NCI-H2171 (cell line): ENCODE data around the gene DCAF4.

Source experiments
- DNase-seq: peaks from one replicate; lab custom pipeline; 2025; lab: John Stamatoyannopoulos, UW

DCAF4 gene

GRCh38 chr14:72894623-72895378 is 31.5 kb upstream of the DCAF4 start:
- no peak for DNase-seq

- no peak for DNase-seq
These were observed 27.8 kb upstream of the DCAF4 start for GRCh38 chr14:72898448-72898847.

GRCh38 chr14:72901361-72901760 is 24.9 kb upstream of the DCAF4 start:
- no peak for DNase-seq

GRCh38 chr14:72902801-72903530 is 23.3 kb upstream of the DCAF4 start:
- no peak for DNase-seq

GRCh38 chr14:72903716-72904115 is 22.5 kb upstream of the DCAF4 start:
- no peak for DNase-seq

GRCh38 chr14:72904218-72904617 is 22.0 kb upstream of the DCAF4 start:
- DNase-seq = no peak

GRCh38 chr14:72904840-72905561 is 21.3 kb upstream of the DCAF4 start:
- DNase-seq = peak; percentile 35

GRCh38 chr14:72906316-72906715 is 19.9 kb upstream of the DCAF4 start:
- DNase-seq = no peak

GRCh38 chr14:72906879-72907278 is 19.4 kb upstream of the DCAF4 start:
- DNase-seq = no peak

- DNase-seq = no peak
These were observed 18.4 kb upstream of the DCAF4 start for GRCh38 chr14:72907886-72908285.

GRCh38 chr14:72909163-72909562 is 17.1 kb upstream of the DCAF4 start:
- no peak for DNase-seq

- DNase-seq = no peak
These were observed 12.5 kb upstream of the DCAF4 start for GRCh38 chr14:72913809-72914208.

- no peak for DNase-seq
These were observed 10.1 kb upstream of the DCAF4 start for GRCh38 chr14:72916174-72916573.

- no peak for DNase-seq
These were observed 9.0 kb upstream of the DCAF4 start for GRCh38 chr14:72917094-72917802.

- no peak for DNase-seq
These were observed 6.3 kb upstream of the DCAF4 start for GRCh38 chr14:72920008-72920407.

GRCh38 chr14:72921396-72921795 is 4.9 kb upstream of the DCAF4 start:
- DNase-seq = no peak

GRCh38 chr14:72924337-72924736 is 1.9 kb upstream of the DCAF4 start:
- DNase-seq = no peak

- DNase-seq = no peak
These were observed 999 bp upstream of the DCAF4 start for GRCh38 chr14:72925171-72925759.

GRCh38 chr14:72925815-72926291 is 411 bp upstream of the DCAF4 start:
- no peak for DNase-seq

GRCh38 chr14:72928872-72929271 is 2.6 kb downstream of the DCAF4 start:
- DNase-seq = no peak

GRCh38 chr14:72929316-72930080 is 3.2 kb downstream of the DCAF4 start:
- DNase-seq = no peak
